ENCODE measurements around the gene BCL11A. TPM values are rescaled to one million over a fixed set of nuclear protein-coding genes. Genes with fewer than 3 reads are reported as not detected.

Gene BCL11A
- total RNA-seq, 1 donor, result 11.2 TPM

- Histone ChIP-seq H3K9me3 (ENCODE audit: low read depth, low read length) (no peaks in the 10 kb centered on the region), H3K4me3 (ENCODE audit: low read length) (no peak overlapping the region), H3K4me1 (ENCODE audit: insufficient read depth, low read length) (peaks cover 85% of the 10 kb centered on the region), H3K27me3 (ENCODE audit: insufficient read depth, low read length) (no peaks in the 10 kb centered on the region)
Observed at GRCh38 chr2:60529136-60529784, 24.2 kb downstream of the BCL11A start.

DNA sequence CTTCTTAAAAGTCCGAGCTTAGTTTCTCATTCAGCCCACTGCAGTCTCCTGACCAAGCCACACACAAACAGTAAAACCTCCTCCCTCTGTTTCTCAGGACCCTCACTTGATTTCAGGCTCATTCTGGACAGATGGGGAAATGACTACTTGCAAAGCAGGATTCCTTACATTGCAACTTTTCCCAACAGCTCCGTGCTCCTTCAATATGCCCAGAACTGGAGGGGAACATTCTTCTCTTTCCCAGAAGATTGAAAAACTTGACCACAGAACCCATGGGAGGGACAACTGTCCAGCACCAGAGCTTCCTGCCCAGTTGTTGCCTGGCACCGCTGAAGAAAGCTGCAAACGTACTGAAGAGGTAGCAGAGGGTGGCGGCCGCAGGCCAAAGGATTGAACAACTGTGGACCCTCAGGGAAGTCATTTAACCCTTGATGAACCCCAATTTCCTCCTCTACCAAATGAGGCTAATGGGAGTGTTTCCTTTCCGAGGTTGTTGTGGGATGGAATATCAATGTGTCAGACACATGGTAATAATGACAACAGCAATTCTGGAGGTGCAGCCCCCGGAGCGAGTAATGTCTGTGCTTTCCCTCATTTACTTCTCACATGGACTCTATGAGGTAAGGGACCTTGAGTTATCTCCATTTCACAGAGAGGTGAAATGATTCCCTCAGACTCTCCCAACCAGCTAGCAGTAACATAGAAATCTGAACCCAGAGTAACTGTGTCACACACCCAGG lies 25.0 kb downstream of the BCL11A start:
- Histone ChIP-seq H3K4me3 (ENCODE audit: low read length) (no peak overlapping the region), H3K4me1 (ENCODE audit: insufficient read depth, low read length) (peaks cover 84% of the 10 kb centered on the region), H3K9me3 (ENCODE audit: low read depth, low read length) (no peaks in the 10 kb centered on the region), H3K27me3 (ENCODE audit: insufficient read depth, low read length) (no peaks in the 10 kb centered on the region)

DNA sequence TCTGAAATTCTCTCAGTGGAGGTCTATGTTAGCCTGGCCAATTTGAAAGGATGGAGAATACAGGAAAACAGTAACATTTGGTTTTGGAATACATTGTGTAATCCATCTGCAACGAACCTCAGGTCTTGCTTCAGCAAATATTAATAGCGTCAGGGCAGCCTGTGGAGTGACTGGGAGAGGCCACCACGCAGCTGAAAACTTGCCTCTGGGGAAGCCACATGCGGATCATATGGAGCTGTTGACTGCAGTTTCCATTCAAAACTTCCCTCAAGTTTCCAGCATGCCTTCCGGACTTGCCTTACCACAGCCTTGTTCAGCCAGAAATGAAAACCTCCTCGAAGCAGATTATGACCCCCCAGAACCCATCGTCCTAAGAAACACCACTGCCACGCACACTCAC lies 25.7 kb downstream of the BCL11A start:
- H3K9me3 ChIP-seq (ENCODE audit: low read depth, low read length), result no peaks in the 10 kb centered on the region
- no peak overlapping the region for H3K4me3 ChIP-seq (ENCODE audit: low read length)
- peaks cover 80% of the 10 kb centered on the region for H3K4me1 ChIP-seq (ENCODE audit: insufficient read depth, low read length)
- no peaks in the 10 kb centered on the region for H3K27me3 ChIP-seq (ENCODE audit: insufficient read depth, low read length)

GRCh38 chr2:60526623-60527022 lies 26.8 kb downstream of the BCL11A start:
- H3K4me1 ChIP-seq (ENCODE audit: insufficient read depth, low read length), result peaks cover 83% of the 10 kb centered on the region
- no peaks in the 10 kb centered on the region for H3K27me3 ChIP-seq (ENCODE audit: insufficient read depth, low read length)
- H3K9me3 ChIP-seq (ENCODE audit: low read depth, low read length), result no peaks in the 10 kb centered on the region
- no peak overlapping the region for H3K4me3 ChIP-seq (ENCODE audit: low read length)

DNA sequence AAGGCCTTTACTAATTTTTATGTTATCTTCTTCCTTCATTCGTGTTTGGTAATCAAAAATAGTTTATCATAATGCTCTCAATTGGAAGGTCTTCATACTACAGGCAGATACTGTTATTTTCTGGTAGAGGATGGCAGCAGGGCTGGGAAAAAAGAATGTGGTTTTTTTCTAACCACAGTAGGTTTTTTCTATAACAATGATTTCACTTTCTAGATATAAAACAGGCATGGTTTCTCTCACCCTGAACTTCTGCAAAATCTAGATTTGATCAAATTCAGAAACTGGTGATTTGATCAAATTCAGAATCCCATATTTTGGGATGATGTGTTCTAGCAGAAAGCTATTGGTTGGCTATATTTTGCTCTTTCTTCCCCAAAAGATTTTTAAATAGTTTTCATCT lies 27.6 kb downstream of the BCL11A start:
- peaks cover 83% of the 10 kb centered on the region for H3K4me1 ChIP-seq (ENCODE audit: insufficient read depth, low read length)
- no peaks in the 10 kb centered on the region for H3K9me3 ChIP-seq (ENCODE audit: low read depth, low read length)

GRCh38 chr2:60524874-60525273 lies 28.6 kb downstream of the BCL11A start:
- Histone ChIP-seq H3K4me1 (ENCODE audit: insufficient read depth, low read length) (peaks cover 78% of the 10 kb centered on the region), H3K27me3 (ENCODE audit: insufficient read depth, low read length) (no peaks in the 10 kb centered on the region), H3K9me3 (ENCODE audit: low read depth, low read length) (no peaks in the 10 kb centered on the region), H3K4me3 (ENCODE audit: low read length) (no peak overlapping the region)

More for the DNA sequence above, 27.6 kb downstream of the BCL11A start:
- no peaks in the 10 kb centered on the region for H3K27me3 ChIP-seq (ENCODE audit: insufficient read depth, low read length)
- H3K4me3 ChIP-seq (ENCODE audit: low read length), result no peak overlapping the region

- H3K9me3 ChIP-seq (ENCODE audit: low read depth, low read length), result no peaks in the 10 kb centered on the region
- no peaks in the 10 kb centered on the region for H3K27me3 ChIP-seq (ENCODE audit: insufficient read depth, low read length)
- H3K4me3 ChIP-seq (ENCODE audit: low read length), result no peak overlapping the region
- H3K4me1 ChIP-seq (ENCODE audit: insufficient read depth, low read length), result peaks cover 69% of the 10 kb centered on the region
Observed at GRCh38 chr2:60523963-60524362, 29.5 kb downstream of the BCL11A start.

- no peaks in the 10 kb centered on the region for H3K9me3 ChIP-seq (ENCODE audit: low read depth, low read length)
- no peaks in the 10 kb centered on the region for H3K27me3 ChIP-seq (ENCODE audit: insufficient read depth, low read length)
- peaks cover 56% of the 10 kb centered on the region for H3K4me1 ChIP-seq (ENCODE audit: insufficient read depth, low read length)
- no peak overlapping the region for H3K4me3 ChIP-seq (ENCODE audit: low read length)
Observed at GRCh38 chr2:60522462-60522861, 31.0 kb downstream of the BCL11A start.

- no peaks in the 10 kb centered on the region for H3K27me3 ChIP-seq (ENCODE audit: insufficient read depth, low read length)
- H3K4me3 ChIP-seq (ENCODE audit: low read length), result no peak overlapping the region
- H3K9me3 ChIP-seq (ENCODE audit: low read depth, low read length), result no peaks in the 10 kb centered on the region
- peaks cover 56% of the 10 kb centered on the region for H3K4me1 ChIP-seq (ENCODE audit: insufficient read depth, low read length)
Observed at GRCh38 chr2:60521626-60522025, 31.8 kb downstream of the BCL11A start.

DNA sequence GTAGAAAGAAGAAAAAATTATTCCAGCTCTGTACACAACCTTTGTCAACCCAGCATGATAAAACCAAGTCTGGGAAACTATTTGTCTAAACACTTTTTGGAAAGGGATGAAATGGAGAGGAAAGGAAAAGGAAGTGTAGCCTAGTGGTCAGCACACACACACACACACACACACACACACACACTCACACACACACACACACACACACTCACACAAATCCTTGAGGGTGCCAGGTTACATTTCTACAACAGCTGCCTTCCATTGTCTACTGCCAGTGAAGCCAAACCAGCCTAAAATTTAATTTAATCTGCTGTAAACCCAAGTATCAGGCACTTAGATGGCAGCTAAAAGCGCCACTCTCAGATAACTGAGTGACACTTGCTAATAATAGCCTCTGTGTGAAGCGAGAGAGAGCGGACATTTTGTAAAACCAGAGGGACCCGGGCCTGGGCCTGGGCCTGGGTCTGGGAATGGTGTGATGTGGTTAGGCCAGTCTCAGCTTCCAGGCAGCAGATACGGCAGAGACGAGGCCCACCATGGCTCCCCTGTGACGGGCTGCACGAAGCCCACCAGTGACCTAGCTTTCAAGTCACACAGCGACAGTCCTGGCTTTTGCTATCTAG lies 32.4 kb downstream of the BCL11A start:
- no peaks in the 10 kb centered on the region for H3K9me3 ChIP-seq (ENCODE audit: low read depth, low read length)
- H3K4me3 ChIP-seq (ENCODE audit: low read length), result no peak overlapping the region
- H3K27me3 ChIP-seq (ENCODE audit: insufficient read depth, low read length), result no peaks in the 10 kb centered on the region
- H3K4me1 ChIP-seq (ENCODE audit: insufficient read depth, low read length), result peaks cover 56% of the 10 kb centered on the region

- Histone ChIP-seq H3K9me3 (ENCODE audit: low read depth, low read length) (no peaks in the 10 kb centered on the region), H3K27me3 (ENCODE audit: insufficient read depth, low read length) (no peaks in the 10 kb centered on the region), H3K4me1 (ENCODE audit: insufficient read depth, low read length) (peaks cover 56% of the 10 kb centered on the region), H3K4me3 (ENCODE audit: low read length) (no peak overlapping the region)
Observed at GRCh38 chr2:60520151-60520876, 33.1 kb downstream of the BCL11A start.

GRCh38 chr2:60519231-60519863 lies 34.1 kb downstream of the BCL11A start:
- Histone ChIP-seq H3K4me3 (ENCODE audit: low read length) (no peak overlapping the region), H3K4me1 (ENCODE audit: insufficient read depth, low read length) (peaks cover 59% of the 10 kb centered on the region), H3K9me3 (ENCODE audit: low read depth, low read length) (no peaks in the 10 kb centered on the region), H3K27me3 (ENCODE audit: insufficient read depth, low read length) (no peaks in the 10 kb centered on the region)

DNA sequence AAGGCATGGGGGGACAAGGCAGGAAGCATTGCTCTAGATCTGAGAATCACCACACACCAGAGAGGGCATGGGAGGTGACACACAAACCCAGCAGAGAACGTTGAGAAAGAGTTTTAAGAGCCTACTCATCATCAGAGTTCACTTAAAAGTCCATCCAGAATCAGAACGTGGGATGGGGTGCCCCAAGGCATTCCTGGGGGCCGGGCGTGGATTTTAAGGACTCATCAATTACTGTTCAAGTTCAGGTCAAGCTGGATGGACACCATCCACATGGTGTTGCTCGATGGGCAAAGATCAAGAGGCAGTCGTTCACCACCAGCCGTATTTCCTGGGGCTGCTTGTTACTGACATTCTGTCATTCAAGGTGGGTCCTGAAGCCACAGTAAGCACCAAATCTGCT lies 34.9 kb downstream of the BCL11A start:
- Histone ChIP-seq H3K9me3 (ENCODE audit: low read depth, low read length) (no peaks in the 10 kb centered on the region), H3K4me1 (ENCODE audit: insufficient read depth, low read length) (peaks cover 59% of the 10 kb centered on the region), H3K4me3 (ENCODE audit: low read length) (no peak overlapping the region), H3K27me3 (ENCODE audit: insufficient read depth, low read length) (no peaks in the 10 kb centered on the region)

DNA sequence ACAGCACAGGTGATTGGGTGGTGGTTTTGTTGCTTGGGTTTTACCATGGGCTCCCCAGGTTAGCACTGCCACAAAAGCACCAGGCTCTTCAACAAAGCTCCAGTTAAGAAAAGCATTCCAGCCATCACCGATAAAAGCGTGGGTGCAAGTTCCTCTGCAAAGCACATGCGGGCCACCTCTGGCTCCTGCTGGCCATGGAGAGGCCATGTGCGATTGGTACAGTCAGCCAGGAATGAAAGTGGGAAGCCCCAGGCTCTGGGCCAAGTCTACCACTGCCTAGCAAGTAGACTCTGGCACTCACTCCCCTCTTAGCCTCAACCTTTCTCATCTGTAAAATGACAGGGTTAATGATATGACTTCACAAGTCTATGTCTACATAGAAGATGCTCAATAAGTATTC lies 36.0 kb downstream of the BCL11A start:
- H3K4me1 ChIP-seq (ENCODE audit: insufficient read depth, low read length), result peaks cover 67% of the 10 kb centered on the region
- H3K27me3 ChIP-seq (ENCODE audit: insufficient read depth, low read length), result no peaks in the 10 kb centered on the region
- H3K4me3 ChIP-seq (ENCODE audit: low read length), result no peak overlapping the region
- H3K9me3 ChIP-seq (ENCODE audit: low read depth, low read length), result no peaks in the 10 kb centered on the region

GRCh38 chr2:60516826-60517225 lies 36.6 kb downstream of the BCL11A start:
- H3K4me1 ChIP-seq (ENCODE audit: insufficient read depth, low read length), result peaks cover 70% of the 10 kb centered on the region
- no peaks in the 10 kb centered on the region for H3K27me3 ChIP-seq (ENCODE audit: insufficient read depth, low read length)
- H3K9me3 ChIP-seq (ENCODE audit: low read depth, low read length), result no peaks in the 10 kb centered on the region
- H3K4me3 ChIP-seq (ENCODE audit: low read length), result no peak overlapping the region

Measured in mononuclear cell (primary cell).